OCI-LY7 (cell line): ENCODE measurements around the gene EEIG2.

Experiments used
- CTCF ChIP-seq: fragments of 200-600 bp; sonication (generic); conservative IDR thresholded peaks from 2 replicates; pipeline ENCODE4 v1.5.1; 2014; ENCODE audit warnings: mild to moderate bottlenecking, antibody characterized with exemption, low read length, moderate library complexity, mixed read lengths
- EZH2phosphoT487 ChIP-seq: fragments of 200-600 bp; sonication (generic); IDR thresholded peaks from 2 replicates; pipeline ENCODE4 v1.6.1; 2018; ENCODE audit warnings: low read depth, borderline replicate concordance, mild to moderate bottlenecking, mixed run types, antibody characterized with exemption, low read length, moderate library complexity, mixed read lengths

DNA sequence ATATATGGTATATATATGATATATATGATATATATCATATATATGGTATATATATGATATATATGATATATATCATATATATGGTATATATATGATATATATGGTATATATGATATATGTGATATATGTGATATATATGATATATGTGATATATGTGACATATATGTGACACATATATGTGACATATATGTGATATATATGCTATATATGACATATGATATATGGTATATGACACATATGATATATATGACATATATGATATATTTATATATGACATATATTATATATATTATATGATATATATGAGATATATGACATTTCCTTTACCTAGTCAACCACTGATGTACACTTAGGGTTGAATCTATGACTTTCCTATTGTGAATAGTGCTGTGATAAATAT is 36.1 kb upstream of the EEIG2 start:
- TF ChIP-seq CTCF (no peak), EZH2phosphoT487 (no peak)
